ENCODE results near the gene MRGPRD. TPM values are rescaled to one million over a fixed set of nuclear protein-coding genes. Genes with fewer than 3 reads are reported as not detected.

MRGPRD gene
- total and polyA plus RNA-seq, 11 donors = not detected

DNA sequence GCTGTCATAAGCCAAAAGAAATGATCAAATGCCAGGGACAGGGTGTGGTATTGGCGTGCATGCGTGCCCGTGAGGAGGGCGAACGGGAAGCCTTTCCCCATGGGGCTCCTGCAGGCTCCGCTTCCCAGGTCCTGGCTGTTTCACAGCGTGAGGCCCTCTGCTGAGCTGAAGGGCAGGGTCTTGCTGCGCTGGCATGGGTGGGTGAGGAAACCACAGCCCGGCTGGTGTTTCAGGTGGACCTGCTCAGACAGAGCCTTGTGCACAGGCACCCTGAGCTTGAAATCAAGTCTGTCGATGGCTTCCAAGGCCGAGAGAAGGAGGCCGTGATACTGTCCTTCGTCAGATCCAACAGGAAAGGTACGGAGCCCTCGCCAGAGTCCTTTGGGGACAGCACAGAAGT lies 45.7 kb downstream of the MRGPRD start:
- ATAC-seq (no peak), DNase-seq (peak in 1 of 5 donors; percentile 34)
- H3K36me3 ChIP-seq = peaks cover 0 to 84% (median 80%) of the 10 kb centered on the region in 9 donors
- H3K9me3 ChIP-seq = no peaks in the 10 kb centered on the region
- no peak for TF ChIP-seq POLR2A (IDR thresholded peaks at IDR 0.05)
- TF ChIP-seq, protein P1, sequence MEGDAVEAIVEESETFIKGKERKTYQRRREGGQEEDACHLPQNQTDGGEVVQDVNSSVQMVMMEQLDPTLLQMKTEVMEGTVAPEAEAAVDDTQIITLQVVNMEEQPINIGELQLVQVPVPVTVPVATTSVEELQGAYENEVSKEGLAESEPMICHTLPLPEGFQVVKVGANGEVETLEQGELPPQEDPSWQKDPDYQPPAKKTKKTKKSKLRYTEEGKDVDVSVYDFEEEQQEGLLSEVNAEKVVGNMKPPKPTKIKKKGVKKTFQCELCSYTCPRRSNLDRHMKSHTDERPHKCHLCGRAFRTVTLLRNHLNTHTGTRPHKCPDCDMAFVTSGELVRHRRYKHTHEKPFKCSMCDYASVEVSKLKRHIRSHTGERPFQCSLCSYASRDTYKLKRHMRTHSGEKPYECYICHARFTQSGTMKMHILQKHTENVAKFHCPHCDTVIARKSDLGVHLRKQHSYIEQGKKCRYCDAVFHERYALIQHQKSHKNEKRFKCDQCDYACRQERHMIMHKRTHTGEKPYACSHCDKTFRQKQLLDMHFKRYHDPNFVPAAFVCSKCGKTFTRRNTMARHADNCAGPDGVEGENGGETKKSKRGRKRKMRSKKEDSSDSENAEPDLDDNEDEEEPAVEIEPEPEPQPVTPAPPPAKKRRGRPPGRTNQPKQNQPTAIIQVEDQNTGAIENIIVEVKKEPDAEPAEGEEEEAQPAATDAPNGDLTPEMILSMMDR (IDR thresholded peaks at IDR 0.05) = no peak
- 92 to 98% (median 95%) methylated on average over 13 to 15 of the region's 15 CpGs for WGBS, 4 donors
- H3K27ac ChIP-seq = peak overlapping the region in 1 of 12 donors; percentile 85
- H3K27me3 ChIP-seq = no peaks in the 10 kb centered on the region
- no peaks in the 10 kb centered on the region for H3K4me1 ChIP-seq
- intact Hi-C loops (cut with DNase I) = loop anchor here in 1 of 10 donors (10.0 kb wide), 1 partner anchor 150 kb away; no protein-coding TSS in a partner anchor
- no peak overlapping the region for H3K4me3 ChIP-seq

DNA sequence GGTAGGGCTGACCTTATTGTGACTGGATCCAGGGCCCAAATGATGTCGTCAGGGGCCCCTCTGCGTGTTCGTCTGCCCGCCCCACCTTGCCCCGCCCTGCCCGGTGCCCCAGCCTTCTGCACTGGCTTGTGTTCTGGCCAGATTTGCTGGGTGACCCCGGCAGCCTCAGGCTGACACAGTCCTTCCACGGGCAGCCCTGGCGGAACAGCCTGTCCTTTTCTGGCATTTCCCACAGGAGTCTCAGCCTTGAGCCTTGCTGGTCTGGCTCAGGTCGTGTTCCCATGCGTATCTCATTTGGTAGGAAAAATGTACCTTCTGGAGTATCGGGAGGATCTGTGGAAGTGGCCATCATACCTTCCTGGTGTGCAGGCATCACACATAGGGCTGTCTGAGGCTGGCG lies 46.1 kb downstream of the MRGPRD start:
- Histone ChIP-seq H3K27ac (peak overlapping the region in 1 of 12 donors; percentile 85), H3K4me3 (no peak overlapping the region), H3K27me3 (no peaks in the 10 kb centered on the region), H3K4me1 (peaks cover 0 to 3% (median 0%) of the 10 kb centered on the region in 12 donors), H3K36me3 (peaks cover 0 to 84% (median 80%) of the 10 kb centered on the region in 9 donors), H3K9me3 (no peaks in the 10 kb centered on the region)
- intact Hi-C loops (cut with DNase I) = loop anchor here in 1 of 10 donors (10.0 kb wide), 1 partner anchor 150 kb away; no protein-coding TSS in a partner anchor
- ATAC-seq = no peak
- peak in 1 of 5 donors; percentile 43 for DNase-seq
- WGBS, 4 donors = 93 to 98% (median 95%) methylated on average over 12 to 13 of the region's 13 CpGs
- TF ChIP-seq POLR2A (IDR thresholded peaks at IDR 0.05) = no peak
- TF ChIP-seq, protein P1 (IDR thresholded peaks at IDR 0.05) = no peak

DNA sequence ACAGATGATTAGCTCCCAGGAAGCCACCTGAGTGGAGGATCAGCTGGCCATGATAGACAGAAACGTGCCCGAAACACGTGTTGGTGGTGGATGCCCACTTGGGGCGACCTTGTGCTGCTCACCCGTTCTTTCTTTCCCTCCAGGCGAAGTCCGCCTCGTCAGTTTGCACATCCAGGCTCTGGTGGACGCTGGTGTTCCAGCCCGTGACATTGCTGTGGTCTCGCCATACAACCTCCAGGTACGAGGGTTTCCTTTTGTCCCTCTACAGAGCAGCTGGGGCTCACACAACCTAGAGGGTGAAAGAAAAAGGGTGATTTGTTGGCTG lies 46.5 kb downstream of the MRGPRD start:
- Histone ChIP-seq H3K9me3 (no peaks in the 10 kb centered on the region), H3K4me1 (peaks cover 0 to 7% (median 3%) of the 10 kb centered on the region in 12 donors), H3K27ac (peak overlapping the region in 1 of 12 donors; percentile 85), H3K36me3 (peaks cover 0 to 85% (median 80%) of the 10 kb centered on the region in 9 donors), H3K4me3 (no peak overlapping the region), H3K27me3 (no peaks in the 10 kb centered on the region)
- intact Hi-C loops (cut with DNase I) = loop anchor here in 1 of 10 donors (10.0 kb wide), 1 partner anchor 151 kb away; no protein-coding TSS in a partner anchor
- WGBS, 4 donors = 92 to 97% (median 95%) methylated on average over 12 of the region's 12 CpGs
- DNase-seq (peak in 1 of 5 donors; percentile 51), ATAC-seq (no peak)
- TF ChIP-seq POLR2A (IDR thresholded peaks at IDR 0.05) = no peak

DNA sequence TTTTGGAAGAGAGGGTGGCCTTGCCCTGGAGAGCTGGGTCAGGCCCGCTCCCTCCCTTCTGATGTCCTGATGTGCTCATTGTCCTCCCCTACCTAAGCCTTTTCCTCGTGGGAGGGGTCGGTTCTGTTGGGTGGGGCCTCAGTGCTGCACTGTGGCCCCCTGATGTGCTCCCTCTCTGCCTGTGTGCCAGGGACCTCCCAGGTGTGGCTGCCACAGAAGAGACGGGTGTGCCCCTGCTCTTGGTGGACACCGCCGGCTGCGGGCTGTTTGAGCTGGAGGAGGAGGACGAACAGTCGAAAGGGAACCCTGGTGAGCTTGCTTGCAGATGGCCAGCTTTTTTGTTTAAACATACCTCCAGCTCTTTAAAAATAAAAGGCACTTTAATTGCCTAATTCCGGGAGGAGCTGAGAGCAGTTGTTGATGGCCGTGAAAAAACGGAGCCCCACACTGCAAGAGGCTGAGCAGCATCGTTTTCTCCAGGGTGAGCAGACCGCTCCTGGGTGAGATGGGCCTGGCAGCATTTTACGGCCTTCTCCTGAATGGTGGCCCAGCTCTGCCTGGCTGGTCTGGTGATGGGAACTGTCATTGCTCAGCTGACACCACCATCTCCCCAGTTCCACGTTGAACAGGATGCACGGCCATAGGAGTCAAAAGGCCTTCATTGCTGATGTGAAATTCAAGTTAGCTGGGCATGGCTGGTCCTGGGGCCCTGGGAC lies 47.0 kb downstream of the MRGPRD start:
- Histone ChIP-seq H3K9me3 (no peaks in the 10 kb centered on the region), H3K27ac (peak overlapping the region in 1 of 12 donors; percentile 85), H3K36me3 (peaks cover 0 to 84% (median 80%) of the 10 kb centered on the region in 9 donors), H3K27me3 (no peaks in the 10 kb centered on the region), H3K4me1 (peaks cover 0 to 12% (median 8%) of the 10 kb centered on the region in 12 donors), H3K4me3 (no peak overlapping the region)
- 86 to 91% (median 89%) methylated on average over 16 to 17 of the region's 17 CpGs for WGBS, 4 donors
- no peak for TF ChIP-seq POLR2A (IDR thresholded peaks at IDR 0.05)
- TF ChIP-seq, protein P1 (IDR thresholded peaks at IDR 0.05) = no peak
- intact Hi-C loops (cut with DNase I) = loop anchor here in 1 of 10 donors (10.0 kb wide), 1 partner anchor 151 kb away; no protein-coding TSS in a partner anchor
- no peak for ATAC-seq
- DNase-seq = peak in 1 of 5 donors; percentile 51
